A549 treated with AZD2906 at 1 μM for 4 hours (cell line): Measurements from ENCODE around the gene STRN3. TPM values are rescaled to one million over a fixed set of nuclear protein-coding genes. Genes with fewer than 3 reads are reported as not detected.

ENCODE experiments used
- total RNA-seq: library from RNA; stranded (reverse); fragments of 200-300 nt; extraction: Qiagen RNA extraction; gene quantifications from 5 replicates; pipeline ENCODE4 v1.2.3, GENCODE V29; 2022

Gene STRN3, protein sequence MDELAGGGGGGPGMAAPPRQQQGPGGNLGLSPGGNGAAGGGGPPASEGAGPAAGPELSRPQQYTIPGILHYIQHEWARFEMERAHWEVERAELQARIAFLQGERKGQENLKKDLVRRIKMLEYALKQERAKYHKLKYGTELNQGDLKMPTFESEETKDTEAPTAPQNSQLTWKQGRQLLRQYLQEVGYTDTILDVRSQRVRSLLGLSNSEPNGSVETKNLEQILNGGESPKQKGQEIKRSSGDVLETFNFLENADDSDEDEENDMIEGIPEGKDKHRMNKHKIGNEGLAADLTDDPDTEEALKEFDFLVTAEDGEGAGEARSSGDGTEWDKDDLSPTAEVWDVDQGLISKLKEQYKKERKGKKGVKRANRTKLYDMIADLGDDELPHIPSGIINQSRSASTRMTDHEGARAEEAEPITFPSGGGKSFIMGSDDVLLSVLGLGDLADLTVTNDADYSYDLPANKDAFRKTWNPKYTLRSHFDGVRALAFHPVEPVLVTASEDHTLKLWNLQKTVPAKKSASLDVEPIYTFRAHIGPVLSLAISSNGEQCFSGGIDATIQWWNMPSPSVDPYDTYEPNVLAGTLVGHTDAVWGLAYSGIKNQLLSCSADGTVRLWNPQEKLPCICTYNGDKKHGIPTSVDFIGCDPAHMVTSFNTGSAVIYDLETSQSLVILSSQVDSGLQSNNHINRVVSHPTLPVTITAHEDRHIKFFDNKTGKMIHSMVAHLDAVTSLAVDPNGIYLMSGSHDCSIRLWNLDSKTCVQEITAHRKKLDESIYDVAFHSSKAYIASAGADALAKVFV
- total RNA-seq = 12.6 to 19.4 TPM (median 14.1 TPM) in 5 replicates

DNA sequence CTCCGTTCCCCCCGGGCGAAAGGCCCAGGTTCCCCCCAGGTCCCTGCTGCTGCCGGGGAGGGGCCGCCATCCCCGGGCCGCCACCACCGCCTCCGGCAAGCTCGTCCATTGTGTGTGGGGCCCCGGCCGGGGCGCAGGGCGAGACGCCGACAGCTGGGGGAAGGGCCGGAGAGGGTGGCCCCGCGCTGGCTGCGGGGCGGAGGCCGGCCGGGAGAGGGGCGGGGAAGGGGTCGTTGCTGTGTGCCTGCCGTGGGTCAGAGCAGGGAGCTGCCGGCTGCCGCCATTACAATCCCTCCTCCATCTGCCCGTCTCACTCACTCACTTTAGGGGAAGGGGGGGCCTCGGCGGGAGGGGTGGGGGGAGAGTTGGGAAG, at the start of gene STRN3:
TSS of gene STRN3 (minus strand) at position 303 of the 373 bp plus-strand sequence. CDS start at position 109, 194 bp downstream.

DNA sequence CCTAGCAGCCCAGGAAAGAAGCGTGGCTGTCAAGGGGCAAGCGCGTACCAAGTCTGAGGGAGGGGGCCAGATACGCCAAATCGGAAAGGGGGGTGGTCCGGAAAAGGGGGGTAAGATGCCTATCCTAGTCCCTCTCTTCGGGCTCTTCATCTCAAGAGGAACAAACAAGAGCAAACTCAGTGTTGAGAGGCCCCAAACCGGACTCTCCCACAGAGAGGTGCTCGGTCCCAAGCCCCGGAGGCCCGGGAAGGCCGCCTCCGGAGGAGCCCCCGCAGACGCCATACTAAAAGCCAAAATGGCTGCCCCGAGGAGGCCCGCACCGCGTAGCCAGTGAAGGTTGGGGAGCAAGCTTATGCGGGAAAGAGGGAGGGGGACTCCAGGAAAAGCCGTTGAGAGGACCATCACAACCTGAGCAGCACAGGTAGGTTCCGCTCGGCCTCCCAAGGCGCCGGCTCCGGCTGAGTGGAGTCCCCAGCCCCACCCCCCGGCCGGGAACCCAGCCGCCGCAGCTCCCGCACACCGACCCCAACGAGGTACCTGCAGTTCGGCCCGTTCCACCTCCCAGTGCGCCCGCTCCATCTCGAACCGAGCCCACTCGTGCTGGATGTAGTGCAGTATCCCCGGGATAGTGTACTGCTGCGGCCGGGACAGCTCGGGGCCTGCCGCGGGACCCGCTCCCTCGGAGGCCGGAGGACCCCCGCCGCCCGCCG, 657 bp downstream of the STRN3 start, which contains the start of gene AP4S1:
TSS of gene AP4S1 (plus strand) at position 283 of the 710 bp plus-strand sequence. CDS start 40,548 bp downstream, outside the sequence.

GRCh38 chr14:30874120-30874998, 151.8 kb downstream of the STRN3 start, which contains the start of gene COCH:
Gene COCH (plus strand): TSS chr14:30874559. CDS start chr14:30874939, 380 bp downstream.

Other genes with a start within 250 kb of the STRN3 start
- 21.2 to 28.4 TPM (median 24.2 TPM) in 5 replicates for gene COCH, start 151.8 kb downstream of the STRN3 start, total RNA-seq
- 8.6 to 11.3 TPM (median 9.5 TPM) in 5 replicates for gene AP4S1, start 730 bp downstream of the STRN3 start, total RNA-seq
- 50.2 to 74.2 TPM (median 58.2 TPM) in 5 replicates for gene HECTD1, start 181.4 kb upstream of the STRN3 start, total RNA-seq